GM18951 (cell line): Measurements from ENCODE around the gene SSH2.
"Not testable (repeated sequence)": the region's sequence is repeated elsewhere in the genome, so short reads cannot be mapped to it uniquely, and the experiment has no call there.

ENCODE experiments used
- POLR2A ChIP-seq: IDR thresholded peaks from 4 replicates; pipeline ENCODE4 v1.6.1; 2011; ENCODE audit warnings: mild to moderate bottlenecking; ENCODE audit not compliant: insufficient read length, insufficient read depth; ENCODE audit errors: extremely low read depth
- in situ Hi-C: fragments of 300-500 bp; cut with MboI; formaldehyde crosslinking; loops from one replicate; pipeline ENCODE4 v1.12.0; 2022; ENCODE audit warnings: low sequenced_read_pairs, mixed read lengths, inconsistent platforms; ENCODE audit not compliant: unreplicated experiment

The SSH2 gene

DNA sequence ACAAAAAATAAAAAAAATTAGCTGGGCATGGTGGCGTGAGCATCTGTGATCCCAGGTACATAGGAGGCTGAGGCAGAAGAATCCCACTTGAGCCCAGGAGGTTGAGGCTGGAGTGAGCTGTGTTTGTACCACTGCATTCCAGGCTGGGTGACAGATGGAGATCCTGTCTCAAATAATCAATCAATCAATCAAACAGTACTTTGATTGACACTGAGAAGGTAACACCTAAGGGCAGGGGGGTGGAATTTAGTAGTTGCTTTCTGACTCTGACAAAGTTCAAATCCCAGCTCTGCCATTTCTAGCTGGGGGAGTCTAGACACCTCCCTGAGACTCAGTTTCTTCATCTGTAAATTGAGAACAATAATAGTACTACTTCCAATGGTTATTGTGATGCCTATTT is 12.0 kb downstream of the SSH2 start:
- TF ChIP-seq POLR2A: no peak
- in situ Hi-C loops: no loop called here

DNA sequence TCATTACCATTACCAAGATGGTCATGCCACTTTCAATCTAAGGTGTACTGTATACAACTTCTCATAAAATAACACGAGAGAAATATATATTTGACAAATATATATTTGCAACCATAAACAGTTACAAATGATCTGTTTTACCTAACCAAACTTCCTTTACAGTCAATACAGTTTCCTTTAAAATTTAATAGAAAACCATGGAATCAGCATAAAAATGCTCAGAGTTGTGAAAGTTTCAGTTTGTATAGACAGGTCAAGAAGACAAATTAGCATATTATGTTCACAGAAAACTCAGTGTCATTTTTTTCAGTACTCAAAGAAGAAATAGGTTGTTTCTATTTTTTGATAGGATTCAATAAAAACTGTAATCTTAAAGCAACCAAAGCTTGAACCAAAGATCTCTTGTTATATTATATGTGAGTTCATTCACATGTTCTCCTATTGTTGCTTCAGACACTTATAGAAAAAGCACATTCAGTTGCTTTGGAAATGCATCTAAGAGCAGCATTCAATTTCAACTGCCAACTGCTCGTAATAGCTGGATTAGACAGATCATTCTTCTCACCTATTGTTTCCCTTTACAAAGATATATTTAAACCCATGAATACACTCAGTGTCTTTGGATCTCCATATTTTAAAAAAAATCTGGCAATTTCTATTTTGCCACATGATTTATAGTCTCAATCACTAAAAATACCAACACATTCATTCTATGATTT is 15.1 kb downstream of the SSH2 start:
- in situ Hi-C loops: no loop called here
- TF ChIP-seq POLR2A: no peak

DNA sequence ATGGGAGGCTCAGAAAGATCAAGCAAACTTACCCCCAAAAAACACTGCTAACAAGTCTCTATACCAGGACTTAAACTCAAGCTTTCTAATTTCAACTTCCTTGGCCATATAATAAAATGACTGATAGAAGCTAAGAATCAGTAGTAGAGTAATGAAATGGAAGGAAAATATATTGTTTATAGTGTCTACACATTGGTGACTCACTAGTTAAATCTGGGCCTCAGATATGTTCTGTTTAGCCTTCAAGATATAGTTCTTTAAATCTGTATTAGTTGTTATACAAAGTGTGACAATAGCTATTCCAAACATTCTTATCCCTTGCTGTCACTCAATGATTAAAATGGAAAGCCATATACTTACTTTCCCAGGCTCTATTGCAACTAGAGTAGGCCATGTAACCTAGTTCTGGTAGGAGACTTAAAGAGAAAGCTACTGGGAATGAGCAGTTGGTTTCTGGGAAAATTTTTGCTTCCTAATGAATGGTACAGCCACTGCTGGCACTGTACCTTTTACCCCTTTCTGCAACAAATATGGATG is 18.3 kb downstream of the SSH2 start:
- in situ Hi-C loops: no loop called here

DNA sequence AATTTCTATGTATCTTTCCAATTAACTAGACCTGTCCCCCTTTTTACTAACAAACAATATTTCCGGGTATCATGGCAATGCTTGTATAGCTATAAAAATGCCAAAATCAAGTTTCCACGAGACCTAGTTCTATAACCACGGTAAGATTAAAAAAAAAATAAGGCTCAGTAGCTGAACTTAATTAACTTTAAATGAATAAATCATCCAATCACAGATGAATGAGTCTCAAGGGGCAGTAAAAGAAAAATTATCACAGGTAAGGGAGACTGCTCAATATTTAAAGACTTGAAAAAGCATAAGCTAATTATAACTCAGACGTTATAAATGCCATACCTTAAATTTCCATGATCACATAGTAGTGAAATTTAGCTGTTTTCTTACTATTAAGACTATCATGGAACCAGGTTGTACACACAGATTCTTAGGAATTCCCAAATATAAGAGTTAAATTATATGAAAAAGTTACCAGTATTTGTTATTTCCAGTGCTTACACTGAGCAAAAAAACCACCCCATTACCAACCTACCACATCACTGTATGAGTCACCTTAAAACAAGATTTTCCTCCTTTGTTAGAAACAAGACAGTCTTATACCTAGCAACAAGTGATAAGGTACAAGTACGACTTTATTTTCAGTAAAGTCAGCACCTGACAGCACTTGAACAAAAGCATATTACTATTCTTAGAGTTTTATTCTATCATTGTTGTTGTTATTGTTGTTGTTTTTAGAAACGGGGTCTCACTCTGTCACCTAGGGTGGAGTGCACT is 20.6 kb downstream of the SSH2 start:
- in situ Hi-C loops: no loop called here
- no peak for TF ChIP-seq POLR2A

More for the DNA sequence above, 18.3 kb downstream of the SSH2 start:
- TF ChIP-seq POLR2A: no peak

DNA sequence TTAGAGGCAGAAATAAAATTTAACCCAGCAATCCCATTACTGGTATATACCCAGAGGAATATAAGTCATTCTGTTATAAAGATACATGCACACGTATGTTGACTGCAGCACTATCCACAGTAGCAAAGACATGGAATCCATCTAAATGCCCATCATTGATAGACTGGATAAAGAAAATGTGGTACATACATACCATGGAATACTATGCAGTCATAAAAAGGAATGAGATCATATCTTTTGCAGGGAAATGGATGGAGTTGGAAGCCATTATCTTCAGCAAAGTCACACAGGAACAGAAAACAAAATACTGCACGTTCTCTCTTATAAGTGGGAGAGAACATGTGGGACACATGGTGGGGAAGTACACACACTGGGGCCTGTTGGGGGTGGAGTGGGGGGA is 23.1 kb downstream of the SSH2 start:
- in situ Hi-C loops: no loop called here
- no peak for TF ChIP-seq POLR2A

DNA sequence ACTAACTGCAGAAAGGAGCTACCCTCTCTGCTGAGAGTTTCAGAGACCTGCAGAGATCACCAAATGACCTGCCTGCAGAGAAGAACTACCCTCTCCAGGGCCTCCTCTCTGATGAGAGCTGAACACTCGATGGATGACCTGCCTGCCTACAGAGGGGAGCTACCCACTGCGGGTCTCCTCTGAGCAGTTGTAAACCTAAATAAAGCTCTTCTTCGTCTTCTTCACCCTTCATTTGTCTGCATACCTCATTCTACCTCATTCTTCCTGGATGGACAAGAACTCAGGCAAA is 24.2 kb downstream of the SSH2 start:
- in situ Hi-C loops: no loop called here
- no peak for TF ChIP-seq POLR2A

DNA sequence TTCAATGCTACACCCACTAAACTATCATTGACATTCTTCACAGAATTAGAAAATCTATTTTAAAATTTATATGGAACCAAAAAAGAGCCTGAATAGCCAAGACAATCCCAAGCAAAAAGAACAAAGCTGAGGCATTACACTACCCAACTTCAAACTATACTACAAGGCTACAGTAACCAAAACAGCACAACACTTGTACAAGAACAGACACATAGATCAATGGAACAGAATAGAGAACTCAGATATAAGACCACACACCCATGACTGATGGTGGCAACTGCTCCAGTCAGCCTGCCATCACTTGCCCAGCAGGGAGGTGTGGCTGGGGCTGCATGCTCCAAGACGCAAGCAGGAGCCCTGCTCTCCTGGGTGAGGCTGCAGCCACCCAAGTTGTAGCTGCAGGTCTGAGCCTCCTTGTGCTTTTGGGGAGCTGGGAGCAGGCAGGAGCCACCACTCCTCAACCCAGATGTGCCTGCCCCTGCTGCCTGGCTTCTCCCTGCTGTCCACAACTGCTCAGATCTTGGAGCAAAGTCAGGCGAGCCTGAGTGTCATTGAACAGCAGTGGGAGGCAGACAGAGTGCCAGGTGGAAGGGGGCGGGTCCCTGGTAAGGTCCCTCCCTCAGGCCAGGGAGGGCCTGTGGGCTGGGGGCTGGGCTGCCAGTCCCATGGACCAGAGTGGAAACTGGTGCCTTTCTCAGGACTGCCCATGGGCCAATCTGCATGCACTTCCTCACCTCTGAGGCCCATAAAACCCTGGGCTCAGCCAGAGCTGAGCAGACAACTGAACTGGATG is 24.7 kb downstream of the SSH2 start:
- in situ Hi-C loops: no loop called here
- no peak for TF ChIP-seq POLR2A

DNA sequence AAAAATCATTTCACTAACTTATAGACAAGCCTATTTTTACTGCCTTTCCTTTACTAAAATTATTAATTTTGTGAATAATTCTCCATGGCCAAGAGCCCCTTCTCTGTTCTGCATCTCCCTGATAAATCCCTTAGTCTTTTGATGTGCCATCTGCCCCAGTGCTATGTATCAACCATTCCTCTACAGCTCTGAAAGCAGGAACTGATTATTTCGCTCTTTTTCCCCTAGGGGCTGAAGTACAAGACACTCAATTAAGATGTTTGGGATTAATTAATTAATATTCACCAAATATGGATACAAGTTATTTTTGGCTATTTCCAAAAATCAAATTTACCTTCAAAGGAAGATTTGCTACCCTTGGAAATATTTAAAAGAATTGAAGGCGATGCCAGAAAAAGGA is 26.6 kb downstream of the SSH2 start:
- in situ Hi-C loops: no loop called here
- TF ChIP-seq POLR2A: no peak

DNA sequence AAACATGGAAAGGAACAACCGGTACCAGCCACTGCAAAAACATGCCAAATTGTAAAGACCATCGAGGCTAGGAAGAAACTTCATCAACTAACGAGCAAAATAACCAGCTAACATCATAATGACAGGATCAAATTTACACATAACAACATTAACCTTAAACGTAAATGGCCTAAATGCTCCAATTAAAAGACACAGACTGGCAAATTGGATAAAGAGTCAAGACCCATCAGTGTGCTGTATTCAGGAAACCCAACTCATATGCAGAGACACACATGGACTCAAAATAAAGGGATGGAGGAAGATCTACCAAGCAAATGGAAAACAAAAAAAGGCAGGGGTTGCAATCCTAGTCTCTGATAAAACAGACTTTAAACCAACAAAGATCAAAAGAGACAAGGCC is 32.9 kb downstream of the SSH2 start:
- in situ Hi-C loops: not testable (repeated sequence)

DNA sequence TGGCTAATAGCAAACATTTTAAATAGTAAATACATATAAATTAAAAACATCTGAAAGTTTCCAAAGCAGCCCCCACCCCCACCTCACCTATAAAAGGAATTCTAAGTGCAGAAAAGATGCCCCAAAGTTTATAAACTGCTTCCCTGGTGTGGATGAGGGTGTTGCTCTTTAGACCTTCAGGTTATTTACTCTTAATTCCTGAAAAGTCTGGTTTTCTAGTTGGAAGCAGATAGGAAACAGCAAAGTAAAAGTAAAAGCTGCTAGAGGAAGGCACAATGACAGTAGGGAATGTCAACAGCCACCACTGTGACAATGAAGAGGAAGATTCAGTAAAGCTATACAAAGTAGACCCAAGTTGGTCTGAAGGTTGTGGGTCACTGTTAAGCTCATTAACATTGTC is 37.8 kb downstream of the SSH2 start:
- no peak for TF ChIP-seq POLR2A
- in situ Hi-C loops: no loop called here

DNA sequence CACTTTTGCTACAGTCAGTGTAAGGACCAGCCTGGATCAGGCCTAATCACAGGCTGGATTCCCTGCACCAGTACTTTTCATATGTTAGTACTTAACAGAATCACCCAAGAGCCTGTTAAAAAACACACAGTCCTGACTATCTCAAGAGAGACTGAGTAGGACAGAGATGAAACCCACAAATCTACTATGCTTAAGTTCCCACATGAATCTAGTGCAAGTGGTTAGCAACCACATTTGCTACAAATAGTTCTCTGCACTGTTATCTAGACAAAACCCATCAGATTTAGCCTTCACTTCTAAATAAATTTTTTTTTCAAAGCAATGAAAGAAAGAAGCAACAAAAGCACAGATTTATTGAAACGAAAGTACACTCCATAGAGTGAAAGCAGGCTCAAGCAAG is 38.9 kb downstream of the SSH2 start:
- in situ Hi-C loops: no loop called here
- TF ChIP-seq POLR2A: no peak

DNA sequence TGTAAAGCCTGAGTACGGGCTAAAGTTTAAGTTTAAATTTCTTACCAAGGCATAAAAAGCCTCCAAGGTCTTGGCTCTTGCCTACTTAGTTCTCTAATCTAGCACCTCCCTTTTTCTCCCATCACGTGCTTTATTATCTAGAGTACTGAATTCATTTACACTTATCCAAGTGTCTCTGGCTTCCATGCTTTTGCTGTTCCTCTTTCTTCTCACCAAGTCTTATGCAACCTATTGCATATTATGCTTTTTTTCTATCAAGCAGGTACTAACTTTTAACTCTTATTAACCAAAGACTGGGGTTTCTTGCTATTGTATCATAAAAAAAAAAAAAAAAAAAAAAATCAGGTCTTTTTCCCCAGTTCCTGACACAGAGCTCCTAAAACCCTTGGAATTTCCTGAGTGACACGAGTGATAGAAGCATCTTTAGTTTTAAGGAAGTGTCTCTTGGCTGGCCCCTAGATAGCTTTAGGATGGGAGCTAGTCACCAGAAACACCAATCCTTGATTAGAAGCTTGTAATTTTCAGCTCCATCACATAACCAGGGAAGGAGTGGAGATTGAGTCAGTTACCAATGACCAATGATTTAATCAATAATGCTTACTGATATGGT is 44.9 kb downstream of the SSH2 start:
- no peak for TF ChIP-seq POLR2A
- in situ Hi-C loops: no loop called here

DNA sequence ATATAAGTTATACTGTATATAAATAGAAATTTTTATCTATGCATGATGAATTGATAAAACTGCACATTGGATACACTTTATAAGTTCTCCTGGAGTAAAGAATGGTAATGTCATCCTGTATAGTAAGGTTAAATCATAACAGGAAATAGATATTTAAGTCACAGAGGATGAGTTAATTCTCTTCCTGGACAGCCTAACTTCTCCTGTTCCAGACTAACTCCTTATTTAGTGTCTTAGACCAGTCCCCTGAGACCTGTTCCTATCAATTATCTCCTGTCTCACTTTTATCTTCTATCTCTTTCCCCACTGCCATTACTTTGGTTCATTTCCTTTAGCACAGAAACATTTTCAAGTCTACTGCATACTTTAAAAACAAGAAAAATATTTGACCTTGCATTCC is 46.5 kb downstream of the SSH2 start:
- in situ Hi-C loops: no loop called here
- no peak for TF ChIP-seq POLR2A
